ENCODE data around the gene MFAP2. TPM values are rescaled to one million over a fixed set of nuclear protein-coding genes. Genes with fewer than 3 reads are reported as not detected.
"Not testable (repeated sequence)": the region's sequence is repeated elsewhere in the genome, so short reads cannot be mapped to it uniquely, and the experiment has no call there.

MFAP2 gene
- total RNA-seq, 4 donors from 2014 or later: 1.4 to 21.1 (median 9.1) TPM

DNA sequence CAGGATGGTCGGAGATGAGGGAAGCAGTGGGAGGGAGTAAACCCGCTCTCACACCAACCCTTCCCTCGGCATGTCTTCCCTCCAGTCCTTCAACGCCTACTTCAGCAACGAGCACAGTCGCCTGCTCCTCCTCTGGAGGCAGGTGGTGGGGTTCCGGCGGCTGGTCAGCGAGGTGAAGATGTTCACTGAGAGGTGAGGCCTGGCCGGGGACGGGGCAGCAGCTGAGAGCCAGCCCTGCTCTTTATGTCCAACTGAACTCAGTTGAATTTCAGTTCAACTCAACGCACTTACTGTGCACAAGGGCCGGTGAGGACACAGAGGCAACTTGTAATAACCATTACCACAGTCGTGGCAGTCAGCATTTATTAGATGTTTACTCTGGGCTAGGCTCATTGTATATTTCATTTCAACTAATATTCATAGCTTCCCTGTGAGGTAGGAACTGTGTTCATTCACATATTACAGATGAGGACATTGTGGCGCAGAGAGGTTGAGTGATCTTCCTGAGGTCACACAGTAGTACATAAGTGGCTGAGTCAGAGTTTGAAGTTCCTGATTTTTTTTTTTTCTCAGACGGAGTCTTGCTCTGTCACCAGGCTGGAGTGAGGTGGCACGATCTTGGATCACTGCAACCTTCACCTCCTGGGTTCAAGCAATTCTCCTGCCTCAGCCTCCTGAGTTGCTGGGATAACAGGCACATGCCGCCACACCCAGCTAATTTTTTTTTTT, 49.0 kb downstream of the MFAP2 start:
- peaks cover 0 to 11% of the 10 kb centered on the region in 2 donors for H3K36me3 ChIP-seq
- H3K9me3 ChIP-seq; H3K4me3 ChIP-seq (replicated peaks in 1 of 3); intact Hi-C loops (cut with DNase I); DNase-seq; H3K27me3 ChIP-seq; H3K27ac ChIP-seq; H3K4me1 ChIP-seq: not testable (repeated sequence)
- WGBS, 2 donors: 80 to 82% methylated on average over 18 of the region's 18 CpGs

DNA sequence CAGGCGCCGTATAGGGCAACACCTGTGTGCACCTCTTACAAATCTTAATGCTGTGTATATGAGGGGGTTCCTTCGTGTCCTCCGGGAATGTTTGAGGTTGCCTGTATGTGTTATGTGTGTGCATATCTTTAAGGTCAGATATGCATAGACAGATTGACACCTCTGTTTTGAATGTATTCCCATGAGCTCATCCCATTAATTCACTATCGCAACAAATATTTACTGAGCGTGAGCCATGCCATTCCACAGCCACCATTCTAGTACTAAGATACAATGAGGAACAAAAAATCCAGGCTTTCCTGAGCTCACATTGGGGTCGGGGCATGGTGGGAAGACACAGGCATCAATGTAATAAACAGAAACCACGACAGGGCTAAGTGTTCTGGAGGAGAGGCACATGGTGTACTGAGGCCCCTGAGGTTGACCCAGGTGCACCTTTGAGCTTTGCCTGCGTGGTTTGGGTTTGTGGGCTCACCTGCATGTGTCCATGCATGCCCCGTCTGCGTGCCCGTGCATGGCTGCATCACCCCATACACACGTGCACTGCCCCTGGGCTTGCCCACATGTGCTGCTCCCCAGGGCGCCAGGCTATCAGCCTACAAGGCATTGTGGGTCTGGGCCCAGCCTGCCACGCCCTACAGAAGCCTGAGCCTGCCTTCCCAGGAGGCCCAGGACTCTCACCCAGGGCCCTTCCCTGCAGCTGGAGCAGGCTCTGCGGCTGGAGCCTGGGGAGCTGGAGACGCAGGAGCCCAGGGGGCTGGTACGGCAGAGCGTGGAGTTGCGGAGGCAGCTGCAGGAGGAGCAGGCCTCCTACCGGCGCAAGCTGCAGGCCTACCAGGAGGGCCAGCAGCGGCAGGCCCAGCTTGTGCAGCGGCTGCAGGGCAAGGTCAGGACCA, 51.0 kb downstream of the MFAP2 start:
- H3K36me3 ChIP-seq: not testable (repeated sequence)

DNA sequence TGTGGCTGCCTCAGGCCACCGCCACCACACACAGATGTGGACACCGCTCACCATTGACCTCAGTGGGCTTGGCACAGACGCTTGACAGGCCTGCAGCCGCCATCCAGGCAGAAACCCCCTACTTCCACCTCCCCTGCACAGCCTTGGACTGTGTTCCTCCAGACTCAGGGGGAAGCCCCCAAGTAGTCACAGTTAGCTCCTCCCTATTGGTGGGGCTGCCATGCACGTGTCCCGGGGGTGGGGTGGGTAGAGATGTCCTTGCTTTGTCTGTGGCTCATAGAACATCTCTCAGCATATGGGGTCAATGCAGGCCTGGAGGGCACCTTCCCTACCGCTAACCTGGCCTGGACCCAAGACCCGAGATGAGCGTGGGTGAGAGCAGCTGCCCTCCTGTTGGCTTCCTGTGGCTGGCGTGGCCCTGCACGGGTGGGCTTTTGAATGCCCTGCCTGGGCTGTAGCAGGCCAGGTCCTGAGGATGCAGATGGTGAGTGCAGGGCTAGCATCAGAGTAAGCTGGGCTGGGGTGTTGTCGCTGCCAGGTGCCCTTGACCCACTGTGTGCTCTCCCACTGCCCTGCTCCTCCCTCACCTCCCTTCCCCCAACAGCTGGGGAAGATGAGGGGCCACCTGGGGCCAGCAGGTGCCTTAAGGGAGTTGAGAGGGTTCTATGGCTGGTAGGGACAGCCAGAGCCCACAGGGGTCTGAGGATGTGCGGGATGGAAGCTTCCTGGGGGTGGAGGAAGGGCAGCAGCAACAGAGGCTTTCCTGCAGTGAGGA, 52.5 kb downstream of the MFAP2 start:
- intact Hi-C loops (cut with DNase I): no loop called here
- Histone ChIP-seq H3K9me3 (no peaks in the 10 kb centered on the region), H3K36me3 (peaks cover 0 to 8% of the 10 kb centered on the region in 2 donors), H3K27ac (no peak overlapping the region), H3K4me3 (replicated peaks in 1 of 3) (no peak overlapping the region), H3K27me3 (no peaks in the 10 kb centered on the region), H3K4me1 (no peaks in the 10 kb centered on the region)
- no peak for DNase-seq
- WGBS, 2 donors: 82 to 88% methylated on average over 13 of the region's 13 CpGs
- TF ChIP-seq POLR2A (IDR thresholded peaks at IDR 0.05): no peak
- TF ChIP-seq, protein P1, sequence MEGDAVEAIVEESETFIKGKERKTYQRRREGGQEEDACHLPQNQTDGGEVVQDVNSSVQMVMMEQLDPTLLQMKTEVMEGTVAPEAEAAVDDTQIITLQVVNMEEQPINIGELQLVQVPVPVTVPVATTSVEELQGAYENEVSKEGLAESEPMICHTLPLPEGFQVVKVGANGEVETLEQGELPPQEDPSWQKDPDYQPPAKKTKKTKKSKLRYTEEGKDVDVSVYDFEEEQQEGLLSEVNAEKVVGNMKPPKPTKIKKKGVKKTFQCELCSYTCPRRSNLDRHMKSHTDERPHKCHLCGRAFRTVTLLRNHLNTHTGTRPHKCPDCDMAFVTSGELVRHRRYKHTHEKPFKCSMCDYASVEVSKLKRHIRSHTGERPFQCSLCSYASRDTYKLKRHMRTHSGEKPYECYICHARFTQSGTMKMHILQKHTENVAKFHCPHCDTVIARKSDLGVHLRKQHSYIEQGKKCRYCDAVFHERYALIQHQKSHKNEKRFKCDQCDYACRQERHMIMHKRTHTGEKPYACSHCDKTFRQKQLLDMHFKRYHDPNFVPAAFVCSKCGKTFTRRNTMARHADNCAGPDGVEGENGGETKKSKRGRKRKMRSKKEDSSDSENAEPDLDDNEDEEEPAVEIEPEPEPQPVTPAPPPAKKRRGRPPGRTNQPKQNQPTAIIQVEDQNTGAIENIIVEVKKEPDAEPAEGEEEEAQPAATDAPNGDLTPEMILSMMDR (IDR thresholded peaks at IDR 0.05): no peak

More for the DNA sequence above, 51.0 kb downstream of the MFAP2 start:
- 89 to 92% methylated on average over 21 to 22 of the region's 24 CpGs for WGBS, 2 donors
- H3K27ac ChIP-seq; intact Hi-C loops (cut with DNase I); H3K27me3 ChIP-seq; H3K4me3 ChIP-seq (replicated peaks in 1 of 3); DNase-seq; H3K9me3 ChIP-seq; H3K4me1 ChIP-seq: not testable (repeated sequence)

DNA sequence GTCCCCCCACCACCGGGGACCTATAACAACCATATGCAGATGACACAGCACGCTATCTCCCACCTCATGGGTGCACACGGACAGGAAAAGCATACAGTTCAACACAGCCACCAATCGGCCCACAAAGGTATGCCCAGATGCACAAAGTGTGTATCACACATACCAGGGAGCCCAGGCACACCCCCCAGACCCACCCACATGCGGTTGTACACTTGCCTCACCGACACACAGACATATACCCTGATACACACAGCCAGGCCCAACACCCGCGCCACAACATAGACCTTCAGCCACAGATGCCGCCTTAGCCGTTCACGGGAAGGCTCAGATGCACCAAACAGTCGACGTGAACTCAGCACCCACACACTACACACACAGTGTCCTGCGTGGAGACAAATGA, 53.2 kb downstream of the MFAP2 start:
- Histone ChIP-seq H3K36me3 (peaks cover 0 to 8% of the 10 kb centered on the region in 2 donors), H3K4me1 (peaks cover 0 to under 1% of the 10 kb centered on the region in 2 donors), H3K4me3 (replicated peaks in 1 of 3) (no peak overlapping the region), H3K27ac (no peak overlapping the region), H3K27me3 (no peaks in the 10 kb centered on the region), H3K9me3 (no peaks in the 10 kb centered on the region)
- 87 to 90% methylated on average over 14 of the region's 14 CpGs for WGBS, 2 donors
- no peak for TF ChIP-seq POLR2A (IDR thresholded peaks at IDR 0.05)
- TF ChIP-seq, protein P1 (IDR thresholded peaks at IDR 0.05): no peak
- no peak for DNase-seq
- intact Hi-C loops (cut with DNase I): no loop called here

DNA sequence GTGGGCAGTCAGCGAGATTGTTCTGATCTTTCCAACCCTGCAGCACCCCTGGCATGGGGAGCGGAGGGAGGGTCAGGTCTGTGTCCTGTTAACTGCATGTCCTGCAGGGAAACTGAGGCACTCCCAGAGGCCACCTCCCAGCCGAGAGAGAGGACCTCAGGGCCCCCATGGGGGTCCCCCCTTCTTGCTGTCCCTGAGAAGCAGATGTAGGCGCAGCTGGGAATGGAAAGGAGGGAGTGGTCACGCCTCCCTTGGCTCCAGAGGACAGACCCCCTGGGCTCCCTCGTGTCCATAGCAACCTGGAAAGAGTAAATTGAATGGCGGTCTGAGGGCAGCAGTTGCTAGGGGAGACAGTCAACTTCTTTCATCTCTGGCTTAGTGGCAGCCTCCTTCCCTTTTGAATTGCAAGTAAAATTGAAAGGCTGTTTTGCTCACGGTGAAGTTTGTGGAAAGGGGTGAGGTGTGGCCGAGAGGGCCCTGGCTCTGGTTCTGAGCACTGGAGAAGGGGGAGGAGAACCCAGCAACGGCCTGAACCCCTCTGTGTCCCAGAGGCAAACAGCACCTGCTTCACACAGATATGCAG, 53.8 kb downstream of the MFAP2 start:
- Histone ChIP-seq H3K4me1 (peaks cover 4 to 7% of the 10 kb centered on the region in 2 donors), H3K36me3 (peaks cover 0 to 4% of the 10 kb centered on the region in 2 donors), H3K27me3 (no peaks in the 10 kb centered on the region), H3K4me3 (replicated peaks in 1 of 3) (no peak overlapping the region), H3K27ac (no peak overlapping the region), H3K9me3 (no peaks in the 10 kb centered on the region)
- no peak for DNase-seq
- intact Hi-C loops (cut with DNase I): no loop called here
- 69 to 70% methylated on average over 10 of the region's 10 CpGs for WGBS, 2 donors
- TF ChIP-seq, protein P1 (IDR thresholded peaks at IDR 0.05): no peak
- TF ChIP-seq POLR2A (IDR thresholded peaks at IDR 0.05): no peak
